BLaER1 (cell line): ENCODE data around the gene RNF223.

Experiments used
- H3K27ac ChIP-seq: shearing (Covaris generic); formaldehyde crosslinking; 2 replicates; pipeline ENCODE4 v1.8.1; 2022
- H3K27me3 ChIP-seq: shearing (Covaris generic); formaldehyde crosslinking; 2 replicates; pipeline ENCODE4 v1.8.1; 2022
- H3K36me3 ChIP-seq: shearing (Covaris generic); formaldehyde crosslinking; 2 replicates; pipeline ENCODE4 v1.8.1; 2022
- H3K4me1 ChIP-seq: shearing (Covaris generic); formaldehyde crosslinking; 2 replicates; pipeline ENCODE4 v1.8.1; 2022
- H3K4me2 ChIP-seq: shearing (Covaris generic); formaldehyde crosslinking; 2 replicates; pipeline ENCODE4 v1.8.1; 2022
- H3K4me3 ChIP-seq: shearing (Covaris generic); formaldehyde crosslinking; 2 replicates; pipeline ENCODE4 v1.8.1; 2022
- H3K9ac ChIP-seq: shearing (Covaris generic); formaldehyde crosslinking; 2 replicates; pipeline ENCODE4 v1.8.1; 2022
- H3K9me3 ChIP-seq: shearing (Covaris generic); formaldehyde crosslinking; 2 replicates; pipeline ENCODE4 v1.8.1; 2022
- H4K20me1 ChIP-seq: shearing (Covaris generic); formaldehyde crosslinking; 2 replicates; pipeline ENCODE4 v1.8.1; 2022
- Cebpa-rat ChIP-seq: shearing (Covaris generic); IDR thresholded peaks from 2 replicates; pipeline ENCODE4 v1.8.1; 2022

RNF223 gene

GRCh38 chr1:1088029-1088800 is 14.1 kb upstream of the RNF223 start:
- Histone ChIP-seq H3K9ac (peak overlapping the region; percentile 79), H3K4me1 (peaks cover 96% of the 10 kb centered on the region), H4K20me1 (peaks cover 32% of the 10 kb centered on the region), H3K27me3 (no peaks in the 10 kb centered on the region), H3K4me3 (no peak overlapping the region; the same call in 1 of the 2 replicates), H3K36me3 (peaks cover 19% of the 10 kb centered on the region), H3K4me2 (peak overlapping the region; percentile 95), H3K27ac (peak overlapping the region; percentile 86), H3K9me3 (no peaks in the 10 kb centered on the region)
- no peak for TF ChIP-seq Cebpa-rat

GRCh38 chr1:1087351-1088028 is 13.4 kb upstream of the RNF223 start:
- Histone ChIP-seq H4K20me1 (peaks cover 25% of the 10 kb centered on the region), H3K4me3 (peak overlapping the region; percentile 57), H3K4me1 (peaks cover 96% of the 10 kb centered on the region), H3K9me3 (no peaks in the 10 kb centered on the region), H3K4me2 (peak overlapping the region; percentile 95), H3K36me3 (peaks cover 25% of the 10 kb centered on the region), H3K9ac (peak overlapping the region; percentile 79), H3K27me3 (no peaks in the 10 kb centered on the region), H3K27ac (peak overlapping the region; percentile 86)
- no peak for TF ChIP-seq Cebpa-rat

GRCh38 chr1:1086911-1087341 is 12.8 kb upstream of the RNF223 start:
- no peaks in the 10 kb centered on the region for H3K27me3 ChIP-seq
- peak overlapping the region; percentile 95 for H3K4me2 ChIP-seq
- TF ChIP-seq Cebpa-rat: no peak
- H3K9ac ChIP-seq: peak overlapping the region; percentile 79
- peaks cover 19% of the 10 kb centered on the region for H4K20me1 ChIP-seq
- H3K9me3 ChIP-seq: no peaks in the 10 kb centered on the region
- H3K27ac ChIP-seq: peak overlapping the region; percentile 86
- peaks cover 96% of the 10 kb centered on the region for H3K4me1 ChIP-seq
- peaks cover 25% of the 10 kb centered on the region for H3K36me3 ChIP-seq
- H3K4me3 ChIP-seq: peak overlapping the region; percentile 57

- H3K27ac ChIP-seq: peak overlapping the region; percentile 86
- TF ChIP-seq Cebpa-rat: no peak
- H3K9me3 ChIP-seq: no peaks in the 10 kb centered on the region
- peak overlapping the region; percentile 57 for H3K4me3 ChIP-seq
- H3K9ac ChIP-seq: peak overlapping the region; percentile 79
- H3K27me3 ChIP-seq: no peaks in the 10 kb centered on the region
- H3K36me3 ChIP-seq: peaks cover 25% of the 10 kb centered on the region
- peaks cover 98% of the 10 kb centered on the region for H3K4me1 ChIP-seq
- peaks cover 16% of the 10 kb centered on the region; the same call in 1 of the 2 replicates for H4K20me1 ChIP-seq
- peak overlapping the region; percentile 95 for H3K4me2 ChIP-seq
Observed at GRCh38 chr1:1085911-1086841, 12.1 kb upstream of the RNF223 start.

- H3K27ac ChIP-seq: peak overlapping the region; percentile 86
- peak overlapping the region; percentile 79 for H3K9ac ChIP-seq
- H3K4me2 ChIP-seq: peak overlapping the region; percentile 95
- peaks cover 8% of the 10 kb centered on the region; the same call in 1 of the 2 replicates for H4K20me1 ChIP-seq
- H3K4me3 ChIP-seq: peak overlapping the region; percentile 57
- no peak for TF ChIP-seq Cebpa-rat
- peaks cover 94% of the 10 kb centered on the region for H3K4me1 ChIP-seq
- no peaks in the 10 kb centered on the region for H3K9me3 ChIP-seq
- no peaks in the 10 kb centered on the region for H3K27me3 ChIP-seq
- peaks cover 25% of the 10 kb centered on the region for H3K36me3 ChIP-seq
Observed at GRCh38 chr1:1085171-1085841, 11.2 kb upstream of the RNF223 start.

GRCh38 chr1:1084372-1085170 is 10.5 kb upstream of the RNF223 start:
- peaks cover under 1% of the 10 kb centered on the region; the same call in 1 of the 2 replicates for H4K20me1 ChIP-seq
- H3K4me3 ChIP-seq: no peak overlapping the region
- peak overlapping the region; percentile 86 for H3K27ac ChIP-seq
- peaks cover 25% of the 10 kb centered on the region for H3K36me3 ChIP-seq
- peaks cover 94% of the 10 kb centered on the region for H3K4me1 ChIP-seq
- H3K9me3 ChIP-seq: no peaks in the 10 kb centered on the region
- H3K4me2 ChIP-seq: peak overlapping the region; percentile 95
- H3K9ac ChIP-seq: peak overlapping the region; percentile 79
- H3K27me3 ChIP-seq: no peaks in the 10 kb centered on the region; the same call in 1 of the 2 replicates
- TF ChIP-seq Cebpa-rat: no peak

GRCh38 chr1:1083416-1084371 is 9.6 kb upstream of the RNF223 start:
- TF ChIP-seq Cebpa-rat: no peak
- no peak overlapping the region for H3K4me3 ChIP-seq
- no peak overlapping the region for H3K9ac ChIP-seq
- H4K20me1 ChIP-seq: no peaks in the 10 kb centered on the region
- H3K36me3 ChIP-seq: peaks cover 25% of the 10 kb centered on the region
- H3K27me3 ChIP-seq: peaks cover 2% of the 10 kb centered on the region; the same call in 1 of the 2 replicates
- peak overlapping the region; percentile 95 for H3K4me2 ChIP-seq
- H3K9me3 ChIP-seq: no peaks in the 10 kb centered on the region
- H3K27ac ChIP-seq: peak overlapping the region; percentile 86
- H3K4me1 ChIP-seq: peaks cover 90% of the 10 kb centered on the region
